Measurements from ENCODE around the gene SRPX2. TPM values are rescaled to one million over a fixed set of nuclear protein-coding genes. Genes with fewer than 3 reads are reported as not detected.

SRPX2 gene
- total RNA-seq, 6 experiments from 2014 or later = 3.1 to 13.7 (median 3.7) TPM

GRCh38 chrX:100685284-100685996 lies 41.4 kb downstream of the SRPX2 start:
- Histone ChIP-seq H3K27ac (no peak overlapping the region), H3K27me3 (no peaks in the 10 kb centered on the region), H3K36me3 (peaks cover 0 to 13% (median 0%) of the 10 kb centered on the region in 4 donors), H3K4me1 (no peaks in the 10 kb centered on the region), H3K9me3 (no peaks in the 10 kb centered on the region), H3K4me3 (no peak overlapping the region)
- TF ChIP-seq CTCF (IDR thresholded peaks at IDR 0.05) = peak; percentile 87 to 99 (median 90)
- no peak for TF ChIP-seq POLR2A (IDR thresholded peaks at IDR 0.05)
- 17% methylated on average over 5 of the region's 5 CpGs for WGBS (ENCODE audit: insufficient coverage, low coverage, low lambda C conversion rate, missing lambda C conversion rate)
- peak; percentile 97 to 99 (median 97) for ATAC-seq
- DNase-seq = peak in 2 of 3 donors; percentile 25 to 56
- intact Hi-C loops (cut with DNase I) = loop anchor here (5.0 kb wide), 1 partner anchor 82 kb away; no protein-coding TSS in a partner anchor

GRCh38 chrX:100685997-100686305 lies 42.0 kb downstream of the SRPX2 start:
- ATAC-seq (no peak), DNase-seq (no peak)
- 0% methylated on average over 1 of the region's 1 CpG for WGBS (ENCODE audit: insufficient coverage, low coverage, low lambda C conversion rate, missing lambda C conversion rate)
- intact Hi-C loops (cut with DNase I) = loop anchor here (5.0 kb wide), 1 partner anchor 81 kb away; no protein-coding TSS in a partner anchor
- no peak overlapping the region for H3K27ac ChIP-seq
- no peaks in the 10 kb centered on the region for H3K4me1 ChIP-seq
- peaks cover 0 to 13% (median 0%) of the 10 kb centered on the region in 4 donors for H3K36me3 ChIP-seq
- TF ChIP-seq CTCF (IDR thresholded peaks at IDR 0.05) (no peak), POLR2A (IDR thresholded peaks at IDR 0.05) (no peak)
- no peaks in the 10 kb centered on the region for H3K9me3 ChIP-seq
- H3K27me3 ChIP-seq = no peaks in the 10 kb centered on the region
- no peak overlapping the region for H3K4me3 ChIP-seq

DNA sequence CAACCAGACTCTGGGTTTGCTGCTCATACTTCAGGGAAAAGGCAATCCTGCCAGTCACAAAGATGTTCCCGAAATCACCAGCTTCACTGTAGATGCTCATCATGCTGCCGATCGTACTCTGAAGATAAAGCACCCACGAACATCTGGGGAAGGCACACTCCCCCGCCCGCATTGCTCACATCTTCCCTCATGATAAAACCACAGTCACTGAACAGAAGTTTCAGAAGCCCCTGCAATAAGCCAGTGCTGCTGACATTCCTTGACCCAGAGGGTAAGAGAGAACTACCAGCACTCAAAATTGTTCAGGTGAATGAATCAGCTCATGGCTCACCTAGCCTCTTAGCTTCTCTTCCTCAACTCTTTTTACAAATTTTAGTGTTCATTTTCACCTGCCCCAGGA lies 43.1 kb downstream of the SRPX2 start:
- WGBS (ENCODE audit: insufficient coverage, low coverage, low lambda C conversion rate, missing lambda C conversion rate) = 49% methylated on average over 6 of the region's 6 CpGs
- ATAC-seq (no peak), DNase-seq (no peak)
- no peaks in the 10 kb centered on the region for H3K27me3 ChIP-seq
- H3K4me1 ChIP-seq = no peaks in the 10 kb centered on the region
- intact Hi-C loops (cut with DNase I) = loop anchor here (5.0 kb wide), 1 partner anchor 80 kb away; no protein-coding TSS in a partner anchor
- no peak overlapping the region for H3K4me3 ChIP-seq
- no peaks in the 10 kb centered on the region for H3K9me3 ChIP-seq
- H3K27ac ChIP-seq = no peak overlapping the region
- H3K36me3 ChIP-seq = peaks cover 0 to 13% (median 0%) of the 10 kb centered on the region in 4 donors
- TF ChIP-seq CTCF (IDR thresholded peaks at IDR 0.05) (no peak), POLR2A (IDR thresholded peaks at IDR 0.05) (no peak)

DNA sequence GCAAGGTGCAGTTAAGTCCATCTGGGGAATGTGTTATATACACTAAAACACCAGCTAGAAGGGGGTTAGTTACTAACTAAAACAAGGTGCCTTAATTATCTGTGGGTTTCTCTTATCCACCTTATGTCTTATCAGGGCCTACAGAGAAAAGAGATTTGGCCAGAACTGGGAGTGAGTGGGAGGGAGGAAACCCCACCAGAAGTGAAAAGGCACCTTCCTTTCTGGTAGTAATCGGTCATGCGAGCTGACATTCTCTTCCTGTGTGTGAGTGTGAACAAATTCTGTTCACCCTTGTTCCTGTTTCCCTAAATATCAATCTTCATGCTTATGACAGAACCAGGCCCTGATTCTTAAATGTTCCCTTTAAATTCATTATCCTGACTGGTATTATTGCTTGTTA lies 43.5 kb downstream of the SRPX2 start:
- TF ChIP-seq CTCF (IDR thresholded peaks at IDR 0.05) = no peak
- no peak for TF ChIP-seq POLR2A (IDR thresholded peaks at IDR 0.05)
- no peaks in the 10 kb centered on the region for H3K9me3 ChIP-seq
- H3K27ac ChIP-seq = no peak overlapping the region
- peaks cover 0 to 13% (median 0%) of the 10 kb centered on the region in 4 donors for H3K36me3 ChIP-seq
- H3K4me1 ChIP-seq = no peaks in the 10 kb centered on the region
- no peaks in the 10 kb centered on the region for H3K27me3 ChIP-seq
- intact Hi-C loops (cut with DNase I) = loop anchor here (5.0 kb wide), 1 partner anchor 80 kb away; no protein-coding TSS in a partner anchor
- ATAC-seq (no peak), DNase-seq (no peak)
- 31% methylated on average over 2 of the region's 2 CpGs for WGBS (ENCODE audit: insufficient coverage, low coverage, low lambda C conversion rate, missing lambda C conversion rate)
- H3K4me3 ChIP-seq = no peak overlapping the region

Measured in right lobe of liver (tissue), 6 donors.